PC-3 (cell line): ENCODE results near the gene SCN9A. TPM values are rescaled to one million over a fixed set of nuclear protein-coding genes. Genes with fewer than 3 reads are reported as not detected.
A peak's percentile ranks its signal among the peaks of the same experiment; 100 is the strongest.
"Not testable (repeated sequence)": the region's sequence is repeated elsewhere in the genome, so short reads cannot be mapped to it uniquely, and the experiment has no call there.

Source experiments
- ATAC-seq: fragments of 200-7000 bp; cut with Tn5 transposase; 2 replicates; pipeline ENCODE4 v1.9.1; 2020; ENCODE audit warnings: mild to moderate bottlenecking, moderate library complexity
- BruUV-seq: library from RNA; stranded (reverse); fragments of 400-500 nt; replicated peaks from 2 replicates; lab custom pipeline; 2021; lab: Mats Ljungman, UMichigan
- CTCF ChIA-PET: fragments of 300-600 bp; sonication (Branson Sonifier 250); formaldehyde crosslinking; loops from one replicate; lab custom pipeline; 2022; ENCODE audit warnings: antibody characterized with exemption; lab: Charles Lee
- POLR2A ChIA-PET: fragments of 300-600 bp; sonication (Branson Sonifier 250); formaldehyde crosslinking; loops from one replicate; lab custom pipeline; 2022; ENCODE audit warnings: antibody characterized with exemption; ENCODE audit not compliant: unreplicated experiment; lab: Charles Lee
- DNase-seq: peaks from one replicate; pipeline ENCODE4 v3.0.0-alpha.2; 2015
- H2AFZ ChIP-seq: fragments of 300-600 bp; sonication (generic); 2 replicates; pipeline ENCODE4 v1.6.0; 2016; ENCODE audit warnings: antibody characterized with exemption, low read length
- H3F3A ChIP-seq: fragments of 300-600 bp; sonication (generic); one replicate; pipeline ENCODE4 v1.6.0; 2017; ENCODE audit warnings: antibody characterized with exemption, low read length, control low read depth, mild to moderate bottlenecking; ENCODE audit not compliant: unreplicated experiment
- H3K27ac ChIP-seq: fragments of 300-600 bp; sonication (generic); 2 replicates; pipeline ENCODE4 v1.5.1; 2016; ENCODE audit warnings: mild to moderate bottlenecking, low read length
- H3K27me3 ChIP-seq: fragments of 300-600 bp; sonication (generic); 2 replicates; pipeline ENCODE4 v1.6.1; 2016; ENCODE audit warnings: low read length, mixed read lengths
- H3K36me3 ChIP-seq: fragments of 300-600 bp; sonication (generic); 2 replicates; pipeline ENCODE4 v1.6.1; 2016; ENCODE audit warnings: low read depth, mixed run types, low read length, mixed read lengths
- H3K4me1 ChIP-seq: fragments of 300-600 bp; sonication (generic); 2 replicates; pipeline ENCODE4 v1.5.1; 2016; ENCODE audit warnings: low read length; ENCODE audit not compliant: insufficient read depth
- H3K4me2 ChIP-seq: fragments of 300-600 bp; sonication (generic); 2 replicates; pipeline ENCODE4 v1.6.0; 2016; ENCODE audit warnings: low read length
- H3K4me3 ChIP-seq: fragments of 300-600 bp; sonication (generic); 2 replicates; pipeline ENCODE4 v1.5.1; 2016; ENCODE audit warnings: mild to moderate bottlenecking, low read length, mixed read lengths
- H3K79me2 ChIP-seq: fragments of 300-600 bp; sonication (generic); 2 replicates; pipeline ENCODE4 v1.6.1; 2017; ENCODE audit warnings: low read length, mixed read lengths
- H3K9ac ChIP-seq: fragments of 300-600 bp; sonication (generic); 2 replicates; pipeline ENCODE4 v1.6.0; 2016; ENCODE audit warnings: mild to moderate bottlenecking, low read length
- H3K9me2 ChIP-seq: fragments of 300-600 bp; sonication (generic); replicated peaks from 2 replicates; pipeline ENCODE4 v1.6.1; 2016; ENCODE audit warnings: mixed run types, low read length, mixed read lengths
- H3K9me3 ChIP-seq: fragments of 300-600 bp; sonication (generic); 2 replicates; pipeline ENCODE4 v1.6.1; 2016; ENCODE audit warnings: low read length, mixed read lengths
- H4K20me1 ChIP-seq: fragments of 300-600 bp; sonication (generic); 2 replicates; pipeline ENCODE4 v1.6.1; 2016; ENCODE audit warnings: low read length, mixed read lengths
- EZH2 ChIP-seq: fragments of 300-600 bp; sonication (generic); IDR thresholded peaks from one replicate; pipeline ENCODE4 v1.6.1; 2017; ENCODE audit warnings: antibody characterized with exemption, mild to moderate bottlenecking, low read length; ENCODE audit not compliant: unreplicated experiment
- EZH2phosphoT487 ChIP-seq: fragments of 300-600 bp; sonication (generic); IDR thresholded peaks from 2 replicates; pipeline ENCODE4 v1.6.1; 2018; ENCODE audit warnings: mild to moderate bottlenecking, antibody characterized with exemption, low read length, borderline replicate concordance
- intact Hi-C: fragments of 100-400 bp; cut with micrococcal nuclease; formaldehyde crosslinking; loops from 2 replicates; pipeline ENCODE4 v1.9.0; 2023
- total RNA-seq: library from RNA; depleted of rRNA; stranded (reverse); fragments of >200 nt; gene quantifications from 2 replicates; pipeline ENCODE4 v1.2.3, GENCODE V29; 2014
- TF ChIP-seq, protein P1 (sequence below): fragments of 300-600 bp; sonication (generic); conservative IDR thresholded peaks from 2 replicates; pipeline ENCODE4 v1.5.1; 2017; ENCODE audit warnings: antibody characterized with exemption, low read depth, mild to moderate bottlenecking, low read length

SCN9A gene
- total RNA-seq, 1 experiment from 2014 or later, result 7.0 TPM

GRCh38 chr2:166410828-166411472 is 35.2 kb upstream of the SCN9A start:
- no peak for TF ChIP-seq EZH2
- TF ChIP-seq, protein P1, sequence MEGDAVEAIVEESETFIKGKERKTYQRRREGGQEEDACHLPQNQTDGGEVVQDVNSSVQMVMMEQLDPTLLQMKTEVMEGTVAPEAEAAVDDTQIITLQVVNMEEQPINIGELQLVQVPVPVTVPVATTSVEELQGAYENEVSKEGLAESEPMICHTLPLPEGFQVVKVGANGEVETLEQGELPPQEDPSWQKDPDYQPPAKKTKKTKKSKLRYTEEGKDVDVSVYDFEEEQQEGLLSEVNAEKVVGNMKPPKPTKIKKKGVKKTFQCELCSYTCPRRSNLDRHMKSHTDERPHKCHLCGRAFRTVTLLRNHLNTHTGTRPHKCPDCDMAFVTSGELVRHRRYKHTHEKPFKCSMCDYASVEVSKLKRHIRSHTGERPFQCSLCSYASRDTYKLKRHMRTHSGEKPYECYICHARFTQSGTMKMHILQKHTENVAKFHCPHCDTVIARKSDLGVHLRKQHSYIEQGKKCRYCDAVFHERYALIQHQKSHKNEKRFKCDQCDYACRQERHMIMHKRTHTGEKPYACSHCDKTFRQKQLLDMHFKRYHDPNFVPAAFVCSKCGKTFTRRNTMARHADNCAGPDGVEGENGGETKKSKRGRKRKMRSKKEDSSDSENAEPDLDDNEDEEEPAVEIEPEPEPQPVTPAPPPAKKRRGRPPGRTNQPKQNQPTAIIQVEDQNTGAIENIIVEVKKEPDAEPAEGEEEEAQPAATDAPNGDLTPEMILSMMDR, result no peak
- TF ChIP-seq EZH2phosphoT487, result no peak
- Histone ChIP-seq H3K4me3 (no peak overlapping the region), H3F3A (no peaks in the 10 kb centered on the region), H3K4me1 (peaks cover 18% of the 10 kb centered on the region), H3K79me2 (no peaks in the 10 kb centered on the region), H3K36me3 (no peaks in the 10 kb centered on the region), H4K20me1 (no peaks in the 10 kb centered on the region), H3K9me2 (no peaks in the 10 kb centered on the region), H2AFZ (peak overlapping the region; percentile 40), H3K27me3 (no peaks in the 10 kb centered on the region), H3K9ac (no peak overlapping the region), H3K4me2 (peak overlapping the region; percentile 45), H3K27ac (peak overlapping the region; percentile 31), H3K9me3 (no peaks in the 10 kb centered on the region)
- DNase-seq (peak; percentile 86), ATAC-seq (peak; percentile 99)
- TSS peak; percentile 96 for BruUV-seq
- POLR2A ChIA-PET, result interaction anchor here (0.6 to 0.7 kb wide), 2 partner anchors 39 to 72 kb away, joined by 3 read pairs; no protein-coding TSS in a partner anchor
- CTCF ChIA-PET, result no interaction called here
- intact Hi-C loops, result no loop called here

GRCh38 chr2:166407746-166408145 is 32.0 kb upstream of the SCN9A start:
- POLR2A ChIA-PET, intact Hi-C loops, H3K79me2 ChIP-seq, H3K9me3 ChIP-seq, H3K36me3 ChIP-seq, H3K4me2 ChIP-seq, DNase-seq, H3F3A ChIP-seq, H3K9me2 ChIP-seq, BruUV-seq, H3K27ac ChIP-seq, CTCF ChIA-PET, H3K27me3 ChIP-seq, H3K4me3 ChIP-seq, ATAC-seq, H2AFZ ChIP-seq, H4K20me1 ChIP-seq, H3K9ac ChIP-seq: not testable (repeated sequence)
- H3K4me1 ChIP-seq, result peaks cover 18% of the 10 kb centered on the region

DNA sequence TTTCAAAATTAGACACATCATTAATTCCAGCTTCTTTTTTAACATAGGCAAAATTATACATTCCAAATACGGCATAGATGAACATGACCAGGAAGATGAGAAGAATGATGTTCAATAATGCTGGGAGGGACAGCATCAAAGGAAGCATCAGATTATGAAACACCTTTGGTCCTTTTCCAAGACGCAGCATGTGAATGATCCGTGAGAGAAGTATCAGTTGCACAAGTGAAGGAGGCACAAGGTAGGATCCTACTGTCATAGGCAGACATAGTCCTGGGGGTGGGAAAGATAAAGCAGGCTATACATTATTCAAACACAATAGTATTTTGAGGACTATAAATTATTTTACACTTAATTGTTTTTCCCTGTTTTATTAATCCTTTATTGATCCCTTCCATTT is 30.6 kb upstream of the SCN9A start:
- Histone ChIP-seq H3K27ac (no peak overlapping the region), H3K9ac (no peak overlapping the region), H3K9me2 (no peaks in the 10 kb centered on the region), H3K4me3 (no peak overlapping the region), H3K36me3 (no peaks in the 10 kb centered on the region), H3F3A (no peaks in the 10 kb centered on the region), H3K27me3 (peaks cover 7% of the 10 kb centered on the region; the same call in 1 of the 2 replicates), H3K9me3 (no peaks in the 10 kb centered on the region), H3K4me2 (no peak overlapping the region), H2AFZ (no peak overlapping the region), H3K79me2 (no peaks in the 10 kb centered on the region), H4K20me1 (no peaks in the 10 kb centered on the region), H3K4me1 (peaks cover 9% of the 10 kb centered on the region)
- ChIA-PET CTCF (no interaction called here), POLR2A (no interaction called here)
- no TSS peak for BruUV-seq
- DNase-seq (no peak), ATAC-seq (no peak)
- intact Hi-C loops, result no loop called here
- TF ChIP-seq EZH2 (no peak), EZH2phosphoT487 (no peak)
- TF ChIP-seq, protein P1, result no peak
